HepG2 (cell line): Measurements from ENCODE around the gene BEX3. TPM values are rescaled to one million over a fixed set of nuclear protein-coding genes. Genes with fewer than 3 reads are reported as not detected.

Source experiments
- ATF1 ChIP-seq: IDR thresholded peaks from 2 replicates; pipeline ENCODE4 v1.6.1; 2016; ENCODE audit warnings: mild to moderate bottlenecking, control low read depth
- CREB1 ChIP-seq, 2 experiments: fragments of 450-650 bp in 1 of 2; IDR thresholded peaks; 2 replicates each; pipeline ENCODE4 v1.6.1; 2016 to 2017; ENCODE audit warnings: control low read depth in 1 of 2, mild to moderate bottlenecking in 1 of 2, missing compliant biosample characterization in 1 of 2, missing genetic modification characterization in 1 of 2
- DR1 ChIP-seq: sonication (generic); formaldehyde crosslinking; IDR thresholded peaks from 2 replicates; pipeline ENCODE4 v1.8.0; 2021; ENCODE audit warnings: mild to moderate bottlenecking, missing genetic modification reagents, inconsistent platforms
- EHMT2 ChIP-seq: fragments of 200-600 bp; sonication (generic); IDR thresholded peaks from 2 replicates; pipeline ENCODE4 v1.7.0; 2017; ENCODE audit warnings: antibody characterized with exemption, low read depth, low read length, borderline replicate concordance
- GATAD1 ChIP-seq: IDR thresholded peaks from 2 replicates; pipeline ENCODE4 v1.6.1; 2016; ENCODE audit warnings: missing genetic modification reagents, missing compliant biosample characterization
- HNF4A ChIP-seq: sonication (generic); formaldehyde crosslinking; IDR thresholded peaks from 2 replicates; pipeline ENCODE4 v1.4.0; 2020; ENCODE audit warnings: missing genetic modification reagents
- IKZF4 ChIP-seq: sonication (generic); formaldehyde crosslinking; IDR thresholded peaks from 2 replicates; pipeline ENCODE4 v1.5.1; 2020; ENCODE audit warnings: borderline replicate concordance, mild to moderate bottlenecking, low read depth, missing genetic modification reagents; ENCODE audit errors: not compliant biosample characterization
- MEIS2 ChIP-seq: sonication (generic); formaldehyde crosslinking; IDR thresholded peaks from 2 replicates; pipeline ENCODE4 v1.9.0; 2021; ENCODE audit warnings: mild to moderate bottlenecking, missing genetic modification reagents
- NFATC3 ChIP-seq: sonication (generic); formaldehyde crosslinking; IDR thresholded peaks from 2 replicates; pipeline ENCODE4 v1.5.1; 2020; ENCODE audit warnings: mild to moderate bottlenecking, missing genetic modification reagents
- RARA ChIP-seq: IDR thresholded peaks from 2 replicates; pipeline ENCODE4 v1.6.1; 2016; ENCODE audit warnings: missing genetic modification reagents, missing compliant biosample characterization
- RFX1 ChIP-seq: fragments of 450-650 bp; IDR thresholded peaks from 2 replicates; pipeline ENCODE4 v1.6.1; 2017
- RFXAP ChIP-seq: sonication (generic); formaldehyde crosslinking; IDR thresholded peaks from 2 replicates; pipeline ENCODE4 v1.4.0; 2020; ENCODE audit warnings: missing genetic modification reagents, borderline replicate concordance
- SAP130 ChIP-seq: IDR thresholded peaks from 2 replicates; pipeline ENCODE4 v1.6.1; 2016; ENCODE audit warnings: low read depth
- TEAD3 ChIP-seq: optimal IDR thresholded peaks from 2 replicates; pipeline ENCODE3; 2016; ENCODE audit warnings: borderline replicate concordance
- ZC3H13 ChIP-seq: sonication (generic); formaldehyde crosslinking; IDR thresholded peaks from 2 replicates; pipeline ENCODE4 v1.8.1; 2023; ENCODE audit warnings: mild to moderate bottlenecking, missing genetic modification reagents, moderate library complexity
- ZNF121 ChIP-seq: sonication (generic); formaldehyde crosslinking; IDR thresholded peaks from 2 replicates; pipeline ENCODE4 v1.5.0; 2020; ENCODE audit warnings: mild to moderate bottlenecking, missing genetic modification reagents
- ZNF138 ChIP-seq: sonication (generic); formaldehyde crosslinking; IDR thresholded peaks from 2 replicates; pipeline ENCODE4 v1.5.0; 2020; ENCODE audit warnings: mild to moderate bottlenecking, low read depth, missing genetic modification reagents
- ZNF251 ChIP-seq: sonication (generic); formaldehyde crosslinking; IDR thresholded peaks from 2 replicates; pipeline ENCODE4 v1.9.0; 2021; ENCODE audit warnings: mild to moderate bottlenecking, missing genetic modification reagents
- ZNF329 ChIP-seq: sonication (generic); formaldehyde crosslinking; IDR thresholded peaks from 2 replicates; pipeline ENCODE4 v1.9.0; 2021; ENCODE audit warnings: low read depth, mild to moderate bottlenecking, missing genetic modification reagents
- ZNF367 ChIP-seq: sonication (generic); formaldehyde crosslinking; IDR thresholded peaks from 2 replicates; pipeline ENCODE4 v1.4.0; 2020; ENCODE audit warnings: missing genetic modification reagents, borderline replicate concordance
- ZNF543 ChIP-seq: sonication (generic); formaldehyde crosslinking; IDR thresholded peaks from 2 replicates; pipeline ENCODE4 v1.4.0; 2020; ENCODE audit warnings: mild to moderate bottlenecking, missing genetic modification reagents
- ZNF720 ChIP-seq: sonication (generic); formaldehyde crosslinking; IDR thresholded peaks from 2 replicates; pipeline ENCODE4 v1.4.0; 2020; ENCODE audit warnings: missing genetic modification reagents
- ZNF792 ChIP-seq: IDR thresholded peaks from 2 replicates; pipeline ENCODE4 v1.6.1; 2016
- polyA plus RNA-seq, 8 experiments: library from polyadenylated mRNA; depleted of rRNA in 3 of 8; stranded (reverse) in 7 of 8; unstranded in 1 of 8; fragments of >200 nt; fragmentation: Illumina TruSeq in 4 of 8; extraction: Trizol in 4 of 8; gene quantifications; 2 replicates each; pipeline versions ENCODE4 v1.2.1 to v1.2.3, GENCODE V29; 2011 to 2016; ENCODE audit warnings: low read depth in 4 of 8, missing spikeins in 1 of 8, mixed read lengths in 1 of 8; ENCODE audit not compliant: insufficient read depth in 1 of 8
- total RNA-seq, 5 experiments: library from RNA; depleted of rRNA; stranded (reverse); fragments of >200 nt; fragmentation: Illumina TruSeq; extraction: Trizol; gene quantifications; 2 replicates each; pipeline ENCODE4 v1.2.3, GENCODE V29; 2016; ENCODE audit warnings: low read depth in 1 of 5
- TF ChIP-seq, protein P1 (sequence below), 2 experiments: sonication (generic) in 1 of 2; formaldehyde crosslinking in 1 of 2; IDR thresholded peaks; 2 replicates each; pipeline versions ENCODE4 v1.6.1 to v1.9.0; 2014 to 2022; ENCODE audit warnings: antibody characterized with exemption in 1 of 2, borderline replicate concordance in 1 of 2, inconsistent platforms in 1 of 2, low read depth in 1 of 2, missing genetic modification reagents in 1 of 2
- TF ChIP-seq, protein P2 (sequence below): sonication (generic); formaldehyde crosslinking; IDR thresholded peaks from 2 replicates; pipeline ENCODE4 v1.4.0; 2020; ENCODE audit warnings: missing genetic modification reagents

The BEX3 gene
- total and polyA plus RNA-seq, 2 of the 13 experiments (the other 11 are each of a cell fraction or from before 2014, with no cell fraction given) = 50.9 to 55.8 TPM

DNA sequence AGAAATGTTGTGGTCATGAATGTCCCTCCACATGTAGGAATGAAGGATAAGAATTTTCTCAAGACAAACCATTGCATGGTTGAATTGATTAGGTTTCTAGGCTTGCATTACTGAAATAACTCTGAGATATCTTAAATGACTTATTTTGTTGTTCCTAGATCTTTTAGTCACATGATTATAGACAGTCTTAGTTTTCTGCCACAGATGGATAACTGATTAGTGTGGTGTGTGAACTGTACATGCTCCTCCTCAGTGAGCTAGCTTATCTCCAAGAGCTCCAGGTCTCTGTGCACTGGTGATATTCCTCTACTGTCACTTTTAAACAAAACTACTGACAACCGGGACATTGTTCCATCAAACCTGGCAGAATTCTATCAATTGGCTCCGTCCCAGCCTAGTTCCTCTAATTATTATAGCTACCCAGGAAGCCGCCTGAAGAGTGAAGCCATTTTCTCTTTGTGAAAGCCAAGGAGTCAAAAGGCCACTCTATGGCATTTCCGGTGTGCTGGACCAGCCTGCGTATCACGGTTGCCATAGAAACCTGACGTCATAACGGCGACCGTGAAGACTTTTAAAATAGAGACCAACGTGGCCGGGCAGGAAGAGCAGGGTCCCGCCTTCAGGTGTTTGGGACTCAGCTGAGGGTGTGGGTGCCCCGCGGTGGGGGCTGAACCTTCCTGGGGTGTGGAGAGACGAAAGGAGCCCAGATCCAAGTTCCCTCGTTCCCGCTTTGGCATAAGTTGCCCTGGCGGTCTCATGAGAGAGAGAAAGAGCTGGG is 28.1 kb downstream of the BEX3 start (continued):
- TF ChIP-seq, protein P1, sequence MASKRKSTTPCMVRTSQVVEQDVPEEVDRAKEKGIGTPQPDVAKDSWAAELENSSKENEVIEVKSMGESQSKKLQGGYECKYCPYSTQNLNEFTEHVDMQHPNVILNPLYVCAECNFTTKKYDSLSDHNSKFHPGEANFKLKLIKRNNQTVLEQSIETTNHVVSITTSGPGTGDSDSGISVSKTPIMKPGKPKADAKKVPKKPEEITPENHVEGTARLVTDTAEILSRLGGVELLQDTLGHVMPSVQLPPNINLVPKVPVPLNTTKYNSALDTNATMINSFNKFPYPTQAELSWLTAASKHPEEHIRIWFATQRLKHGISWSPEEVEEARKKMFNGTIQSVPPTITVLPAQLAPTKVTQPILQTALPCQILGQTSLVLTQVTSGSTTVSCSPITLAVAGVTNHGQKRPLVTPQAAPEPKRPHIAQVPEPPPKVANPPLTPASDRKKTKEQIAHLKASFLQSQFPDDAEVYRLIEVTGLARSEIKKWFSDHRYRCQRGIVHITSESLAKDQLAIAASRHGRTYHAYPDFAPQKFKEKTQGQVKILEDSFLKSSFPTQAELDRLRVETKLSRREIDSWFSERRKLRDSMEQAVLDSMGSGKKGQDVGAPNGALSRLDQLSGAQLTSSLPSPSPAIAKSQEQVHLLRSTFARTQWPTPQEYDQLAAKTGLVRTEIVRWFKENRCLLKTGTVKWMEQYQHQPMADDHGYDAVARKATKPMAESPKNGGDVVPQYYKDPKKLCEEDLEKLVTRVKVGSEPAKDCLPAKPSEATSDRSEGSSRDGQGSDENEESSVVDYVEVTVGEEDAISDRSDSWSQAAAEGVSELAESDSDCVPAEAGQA (IDR thresholded peaks at IDR 0.05; ENCODE audit: low read depth) = no peak
- TF ChIP-seq, protein P1 (CRISPR knock-in tag; IDR thresholded peaks at IDR 0.05; ENCODE audit: borderline replicate concordance) = no peak
- TF ChIP-seq SAP130 = peak; percentile 62; the same call in 1 of the 2 replicates
- no peak for TF ChIP-seq ZNF251 (CRISPR knock-in tag)
- no peak for TF ChIP-seq ZNF367 (CRISPR knock-in tag)
- no peak for TF ChIP-seq MEIS2 (CRISPR knock-in tag)
- TF ChIP-seq, protein P2, sequence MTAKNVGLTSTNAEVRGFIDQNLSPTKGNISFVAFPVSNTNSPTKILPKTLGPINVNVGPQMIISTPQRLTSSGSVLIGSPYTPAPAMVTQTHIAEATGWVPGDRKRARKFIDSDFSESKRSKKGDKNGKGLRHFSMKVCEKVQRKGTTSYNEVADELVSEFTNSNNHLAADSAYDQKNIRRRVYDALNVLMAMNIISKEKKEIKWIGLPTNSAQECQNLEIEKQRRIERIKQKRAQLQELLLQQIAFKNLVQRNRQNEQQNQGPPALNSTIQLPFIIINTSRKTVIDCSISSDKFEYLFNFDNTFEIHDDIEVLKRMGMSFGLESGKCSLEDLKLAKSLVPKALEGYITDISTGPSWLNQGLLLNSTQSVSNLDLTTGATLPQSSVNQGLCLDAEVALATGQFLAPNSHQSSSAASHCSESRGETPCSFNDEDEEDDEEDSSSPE (CRISPR knock-in tag) = no peak
- TF ChIP-seq IKZF4 (CRISPR knock-in tag) = no peak
- no peak for TF ChIP-seq ZNF720
- TF ChIP-seq EHMT2 = no peak
- TF ChIP-seq GATAD1 (CRISPR knock-in tag) = peak; percentile 38; the same call in 1 of the 2 replicates
- no peak for TF ChIP-seq ZNF138
- peak; percentile 82 for TF ChIP-seq ATF1
- no peak for TF ChIP-seq NFATC3
- TF ChIP-seq RFX1 = peak; percentile 60
- no peak for TF ChIP-seq DR1 (CRISPR knock-in tag)
- TF ChIP-seq CREB1 (IDR thresholded peaks at IDR 0.05) = peak; percentile 88
- TF ChIP-seq CREB1 (CRISPR knock-in tag; IDR thresholded peaks at IDR 0.05) = no peak
- no peak for TF ChIP-seq ZNF121 (CRISPR knock-in tag)
- TF ChIP-seq HNF4A = no peak
- no peak for TF ChIP-seq ZNF543 (CRISPR knock-in tag)
- no peak for TF ChIP-seq ZC3H13 (CRISPR knock-in tag)
- TF ChIP-seq TEAD3 (CRISPR knock-in tag) = peak; percentile 63
- TF ChIP-seq RARA (CRISPR knock-in tag) = 0 out of 2 replicates have a peak, but pooled peaks have one; percentile 6
- TF ChIP-seq ZNF329 (CRISPR knock-in tag) = no peak
- no peak for TF ChIP-seq RFXAP (CRISPR knock-in tag)
- no peak for TF ChIP-seq ZNF792 (CRISPR knock-in tag)
